NCI-H226 (cell line): ENCODE data around the gene CDH20.

Experiments
- DNase-seq: peaks from one replicate; pipeline ENCODE4 v3.0.0-alpha.2; 2015

Gene CDH20

GRCh38 chr18:61581578-61582201, 248.5 kb downstream of the CDH20 start:
- DNase-seq, result peak; percentile 6

- no peak for DNase-seq
These were observed 249.0 kb downstream of the CDH20 start for GRCh38 chr18:61582202-61582710.

DNA sequence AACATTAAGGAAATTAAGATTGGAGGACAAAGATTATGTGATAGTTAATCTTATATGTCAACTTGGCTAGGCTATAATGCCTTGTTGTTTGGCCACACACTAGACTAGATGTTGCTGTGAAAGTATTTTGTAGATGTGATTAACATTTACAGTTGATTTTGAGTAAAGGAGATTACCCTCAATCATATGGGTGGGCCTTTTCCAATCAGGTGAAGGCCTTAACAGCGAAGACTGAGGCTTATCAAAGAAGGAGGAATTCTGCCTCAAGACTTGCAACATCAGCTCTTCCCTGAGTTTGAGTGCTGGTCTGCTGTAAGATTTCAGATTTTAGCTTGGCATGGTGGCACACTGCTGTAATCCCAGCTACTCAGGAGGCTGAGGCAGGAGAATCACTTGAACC, 250.3 kb downstream of the CDH20 start:
- no peak for DNase-seq

DNA sequence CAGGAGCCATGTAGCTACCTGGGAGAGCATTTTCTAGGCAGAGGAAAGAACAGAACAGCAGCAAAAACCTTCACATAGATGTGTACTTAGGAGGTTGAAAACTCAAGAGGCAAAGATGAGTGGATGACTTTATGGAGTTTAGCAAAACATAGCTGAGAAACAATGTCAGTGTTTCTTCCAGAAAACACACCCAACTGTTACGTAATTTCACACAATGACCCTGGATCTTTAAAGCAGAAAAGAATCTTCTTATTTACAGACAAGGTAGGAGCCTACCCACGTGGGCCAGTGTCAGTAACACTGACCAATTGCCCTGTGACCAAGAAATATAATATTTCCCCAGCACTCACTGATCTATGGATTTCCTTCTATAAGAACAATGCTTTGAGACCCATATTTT, 254.6 kb downstream of the CDH20 start:
- no peak for DNase-seq

DNA sequence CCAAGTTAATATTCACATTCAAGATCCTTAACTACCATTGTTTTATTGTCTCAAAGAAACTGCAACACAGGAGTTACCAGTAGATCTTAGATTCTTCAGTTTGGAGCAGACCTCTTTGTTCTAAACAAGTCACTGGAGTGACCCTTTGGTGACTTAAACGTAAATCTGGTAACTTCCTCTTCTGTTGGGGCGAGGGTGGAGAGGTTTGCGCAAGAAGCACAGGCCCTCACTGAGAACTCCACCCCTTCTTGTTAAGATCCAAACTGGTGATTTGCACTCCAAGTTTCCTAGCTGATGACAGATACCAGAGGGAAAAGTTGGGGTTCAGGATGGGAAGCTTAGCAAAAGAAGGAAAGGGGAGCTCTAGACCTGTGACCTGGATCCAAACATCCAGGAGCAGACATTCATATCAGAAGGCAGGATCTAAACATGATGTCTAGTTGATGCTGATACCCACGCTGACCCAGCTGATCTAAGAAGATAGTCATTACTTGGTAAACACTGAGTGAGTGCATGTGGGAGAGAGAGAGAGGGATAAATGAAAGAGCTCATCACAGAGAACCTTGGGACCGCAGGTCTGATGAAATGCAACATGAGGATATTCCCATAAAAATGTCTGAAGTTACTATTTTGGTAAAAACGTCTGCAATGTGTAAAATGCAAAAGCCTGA, 256.0 kb downstream of the CDH20 start:
- no peak for DNase-seq

DNA sequence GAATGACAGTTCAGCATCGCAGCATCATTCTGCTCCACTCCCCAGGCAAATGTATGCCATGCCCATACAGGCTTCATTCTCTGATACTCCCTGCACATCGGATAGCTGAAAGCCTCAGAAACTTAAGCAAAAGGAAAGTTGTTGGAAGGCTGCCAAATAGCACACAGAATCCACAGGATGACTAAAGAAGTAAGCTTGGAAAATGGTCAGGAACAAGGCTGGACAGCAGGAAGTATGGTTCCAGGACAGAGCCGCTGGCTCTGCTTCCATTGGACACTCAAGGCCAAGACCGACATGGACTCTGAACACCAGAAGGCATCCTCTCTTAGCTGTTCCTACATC, 256.5 kb downstream of the CDH20 start:
- DNase-seq, result peak; percentile 12

DNA sequence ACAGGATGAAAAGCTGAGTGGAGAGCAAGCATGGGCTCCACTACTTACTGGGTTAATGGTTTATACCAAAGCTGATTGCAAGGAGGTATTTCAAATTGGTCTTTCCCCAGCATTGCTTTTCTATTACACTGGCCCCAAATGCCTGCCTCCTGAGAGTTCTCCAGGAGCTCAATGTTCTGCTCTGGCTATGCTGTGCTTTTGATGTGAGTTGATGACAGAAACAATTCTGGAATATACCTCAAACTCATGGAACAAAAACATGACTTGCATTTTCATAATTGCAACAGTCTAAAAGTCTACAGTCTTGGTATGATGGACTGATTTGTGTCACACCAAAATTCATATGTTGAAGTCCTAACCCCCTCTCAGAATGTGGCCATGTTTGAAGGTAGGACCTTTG, 258.0 kb downstream of the CDH20 start:
- DNase-seq, result no peak

GRCh38 chr18:61595615-61596251, 262.5 kb downstream of the CDH20 start:
- no peak for DNase-seq

- no peak for DNase-seq
These were observed 263.1 kb downstream of the CDH20 start for GRCh38 chr18:61596296-61596695.

DNA sequence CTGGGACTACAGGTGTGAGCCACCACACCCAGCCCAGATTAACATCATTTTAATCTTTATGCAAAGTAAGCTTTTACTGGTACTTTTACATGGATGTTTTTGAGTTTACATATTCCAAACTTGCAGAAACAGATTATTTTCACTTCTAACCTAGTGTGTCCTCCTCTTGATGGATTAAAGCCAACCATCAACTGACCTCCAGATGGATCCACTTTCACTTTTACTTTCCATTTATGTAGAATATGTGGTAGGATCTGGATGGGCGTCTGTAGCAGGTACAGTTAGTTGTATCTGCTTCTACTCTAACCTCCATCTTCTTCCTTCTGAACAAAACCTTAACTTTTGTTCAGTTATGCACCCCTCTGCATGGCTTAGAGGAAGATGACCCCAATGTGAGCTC, 264.1 kb downstream of the CDH20 start:
- no peak for DNase-seq

GRCh38 chr18:61600422-61600821, 267.2 kb downstream of the CDH20 start:
- no peak for DNase-seq

- no peak for DNase-seq
These were observed 269.6 kb downstream of the CDH20 start for GRCh38 chr18:61602836-61603235.
